Kidney epithelial cell (primary cell): ENCODE results near the gene PPDPF. TPM values are rescaled to one million over a fixed set of nuclear protein-coding genes. Genes with fewer than 3 reads are reported as not detected.
"Not testable (repeated sequence)": the region's sequence is repeated elsewhere in the genome, so short reads cannot be mapped to it uniquely, and the experiment has no call there.

Experiments used
- DNase-seq: peaks from one replicate; pipeline ENCODE4 v3.0.0-alpha.2; 2010; ENCODE audit warnings: low read depth
- H3K27me3 ChIP-seq: 2 replicates; pipeline ENCODE4 v1.6.0; 2011; ENCODE audit warnings: low read length; ENCODE audit not compliant: control insufficient read depth, insufficient read depth
- H3K36me3 ChIP-seq: 2 replicates; pipeline ENCODE4 v1.5.1; 2011; ENCODE audit warnings: low read length; ENCODE audit not compliant: control insufficient read depth, insufficient read depth
- H3K4me3 ChIP-seq: 2 replicates; pipeline ENCODE4 v1.5.1; 2011; ENCODE audit warnings: low read depth, mild to moderate bottlenecking, control low read depth, low read length
- total RNA-seq: library from RNA; depleted of rRNA; stranded (reverse); fragments of >200 nt; gene quantifications from 2 replicates; pipeline ENCODE4 v1.2.3, GENCODE V29; 2015
- TF ChIP-seq, protein P1 (sequence below): IDR thresholded peaks from 2 replicates; pipeline ENCODE4 v1.5.1; 2011; ENCODE audit warnings: mild to moderate bottlenecking, moderate library complexity, low read length, control low read depth, inconsistent platforms; ENCODE audit not compliant: insufficient read depth, poor library complexity, severe bottlenecking

Gene PPDPF
- total RNA-seq, 1 donor from 2014 or later, result 114 TPM

DNA sequence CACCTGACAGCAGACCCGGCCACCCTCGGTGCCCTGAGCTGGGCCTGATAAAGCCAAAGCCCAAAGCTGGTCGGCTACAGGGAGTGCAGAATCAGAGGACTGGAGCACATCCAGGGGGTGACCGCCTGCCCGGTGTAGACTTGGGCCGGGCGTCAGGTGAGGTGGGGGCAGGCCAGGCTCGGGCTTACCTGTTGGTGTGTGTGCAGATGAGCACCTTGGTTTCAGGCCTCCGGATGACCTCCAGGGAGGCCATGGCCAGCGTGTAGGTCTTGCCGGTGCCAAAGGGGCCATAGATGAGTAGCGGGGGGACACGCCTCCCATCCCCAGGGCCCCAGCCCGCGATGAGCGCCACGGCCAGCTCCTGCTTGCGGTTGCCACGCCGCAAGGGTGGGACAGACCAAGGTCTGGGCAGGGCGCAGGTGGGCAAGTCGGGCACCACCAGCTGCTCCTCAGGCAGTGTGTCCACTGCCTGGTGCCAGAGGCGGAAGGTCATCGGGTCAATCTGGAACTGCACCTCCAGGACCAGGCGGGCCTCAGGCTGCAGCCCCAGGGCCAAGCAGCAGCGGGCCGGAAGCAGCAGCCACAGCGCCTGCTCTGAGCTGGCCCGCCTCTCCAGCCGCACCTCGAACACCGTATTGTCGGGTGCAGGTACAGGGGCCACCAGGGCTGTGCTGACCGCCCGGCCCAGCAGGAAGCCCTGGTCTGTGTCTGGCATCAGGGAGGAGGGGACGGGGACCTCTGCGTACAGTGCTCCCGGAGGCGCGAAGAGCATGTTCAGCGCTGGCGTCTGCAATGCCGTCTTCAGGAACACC lies 47.8 kb downstream of the PPDPF start:
- TF ChIP-seq, protein P1, sequence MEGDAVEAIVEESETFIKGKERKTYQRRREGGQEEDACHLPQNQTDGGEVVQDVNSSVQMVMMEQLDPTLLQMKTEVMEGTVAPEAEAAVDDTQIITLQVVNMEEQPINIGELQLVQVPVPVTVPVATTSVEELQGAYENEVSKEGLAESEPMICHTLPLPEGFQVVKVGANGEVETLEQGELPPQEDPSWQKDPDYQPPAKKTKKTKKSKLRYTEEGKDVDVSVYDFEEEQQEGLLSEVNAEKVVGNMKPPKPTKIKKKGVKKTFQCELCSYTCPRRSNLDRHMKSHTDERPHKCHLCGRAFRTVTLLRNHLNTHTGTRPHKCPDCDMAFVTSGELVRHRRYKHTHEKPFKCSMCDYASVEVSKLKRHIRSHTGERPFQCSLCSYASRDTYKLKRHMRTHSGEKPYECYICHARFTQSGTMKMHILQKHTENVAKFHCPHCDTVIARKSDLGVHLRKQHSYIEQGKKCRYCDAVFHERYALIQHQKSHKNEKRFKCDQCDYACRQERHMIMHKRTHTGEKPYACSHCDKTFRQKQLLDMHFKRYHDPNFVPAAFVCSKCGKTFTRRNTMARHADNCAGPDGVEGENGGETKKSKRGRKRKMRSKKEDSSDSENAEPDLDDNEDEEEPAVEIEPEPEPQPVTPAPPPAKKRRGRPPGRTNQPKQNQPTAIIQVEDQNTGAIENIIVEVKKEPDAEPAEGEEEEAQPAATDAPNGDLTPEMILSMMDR, result no peak
- DNase-seq, result no peak
- no peak overlapping the region for H3K4me3 ChIP-seq
- no peaks in the 10 kb centered on the region for H3K27me3 ChIP-seq
- H3K36me3 ChIP-seq, result no peaks in the 10 kb centered on the region

DNA sequence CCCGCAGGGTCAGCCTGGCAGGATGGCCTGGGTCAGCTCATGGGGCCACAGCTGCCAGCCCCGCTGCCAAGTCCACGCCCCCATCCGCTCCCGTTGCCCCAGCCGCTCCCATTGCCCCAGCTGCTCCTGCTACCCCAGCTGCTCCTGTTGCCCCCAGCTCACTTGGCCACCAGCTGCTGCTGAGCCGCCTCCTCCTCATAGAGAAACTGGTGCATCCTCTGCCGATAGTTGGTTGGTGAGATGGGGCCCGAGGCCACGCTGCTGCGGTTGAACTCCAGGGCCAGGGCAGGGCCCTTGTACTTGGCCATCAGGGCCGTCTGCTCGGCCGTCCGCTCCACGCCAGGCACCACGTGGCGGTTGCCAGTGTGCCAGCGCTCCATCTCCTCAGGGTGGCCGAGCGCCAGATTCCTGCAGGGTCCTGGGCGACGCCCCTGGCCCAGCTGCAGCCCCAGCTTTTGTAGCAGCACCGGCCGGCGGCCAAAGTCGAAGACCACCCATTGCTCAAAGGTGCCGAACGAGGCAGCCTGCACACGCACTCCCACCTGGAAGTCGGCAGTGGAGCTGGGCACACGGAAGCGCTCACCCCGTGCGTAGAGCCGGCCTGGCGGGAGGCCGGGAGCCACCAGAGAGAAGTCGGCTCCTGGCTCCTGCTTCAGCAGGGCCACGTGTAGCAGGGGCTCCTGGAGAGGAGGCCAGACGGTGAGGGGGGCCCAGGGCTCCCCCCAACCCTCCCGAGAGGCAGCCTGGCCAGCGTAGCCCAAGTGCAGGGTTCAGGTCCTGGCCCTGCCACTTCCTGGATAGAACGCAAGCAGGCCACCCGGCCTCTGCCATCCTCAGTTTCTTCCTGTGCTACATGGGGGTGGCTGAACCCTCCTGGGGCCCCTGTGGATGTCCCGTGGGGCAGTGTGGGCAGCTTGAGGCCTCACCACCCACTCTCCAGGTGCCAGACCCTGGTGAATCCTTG lies 48.7 kb downstream of the PPDPF start:
- TF ChIP-seq, protein P1, result no peak
- H3K4me3 ChIP-seq, result no peak overlapping the region
- H3K27me3 ChIP-seq, result no peaks in the 10 kb centered on the region
- no peaks in the 10 kb centered on the region for H3K36me3 ChIP-seq
- no peak for DNase-seq

DNA sequence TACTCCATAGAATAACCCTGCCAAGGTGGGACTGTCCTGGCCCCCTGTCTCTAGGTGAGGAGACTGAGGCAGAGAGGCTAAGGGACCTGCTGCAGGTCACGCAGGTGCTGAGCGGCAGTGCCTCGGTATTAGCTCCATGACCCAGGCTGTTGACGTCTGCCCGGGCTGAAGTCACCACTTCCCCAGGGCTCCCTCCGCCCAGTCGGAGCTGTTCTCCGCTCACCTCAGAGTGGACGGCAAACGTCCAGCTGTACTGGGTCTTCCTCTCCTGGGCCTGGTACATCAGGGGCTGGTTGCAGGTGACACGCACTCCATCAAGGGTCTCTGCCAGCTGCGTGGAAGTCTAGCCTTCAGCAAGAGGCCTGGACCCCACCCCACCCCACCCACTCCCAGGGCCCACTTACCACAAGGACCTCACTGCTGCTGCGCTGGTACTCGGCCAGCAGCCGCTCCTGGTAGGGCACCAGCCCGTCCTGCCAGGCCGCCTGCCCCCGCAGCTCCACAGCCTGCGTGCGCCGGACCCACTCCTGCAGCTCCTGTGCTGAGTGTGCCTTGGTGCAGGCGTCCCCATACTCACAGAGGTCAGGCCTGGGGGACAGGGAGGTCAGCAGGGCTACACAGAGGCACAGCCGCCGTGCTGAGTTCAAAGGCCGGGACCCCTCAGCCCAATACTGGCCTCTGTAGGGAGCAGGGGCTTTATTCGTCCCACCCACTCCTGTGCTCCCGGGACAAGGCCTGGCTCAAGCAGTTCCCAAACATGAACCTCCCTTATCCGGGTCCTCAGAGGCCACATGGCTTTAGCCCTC lies 49.9 kb downstream of the PPDPF start:
- Histone ChIP-seq H3K27me3 (no peaks in the 10 kb centered on the region), H3K36me3 (no peaks in the 10 kb centered on the region), H3K4me3 (no peak overlapping the region)
- no peak for DNase-seq
- TF ChIP-seq, protein P1, result no peak

GRCh38 chr20:63571087-63571478 lies 50.5 kb downstream of the PPDPF start:
- H3K36me3 ChIP-seq, result not testable (repeated sequence)

More at GRCh38 chr20:63571087-63571478, 50.5 kb downstream of the PPDPF start:
- H3K27me3 ChIP-seq, H3K4me3 ChIP-seq, DNase-seq: not testable (repeated sequence)

Other genes with a start within 250 kb of the PPDPF start
- gene ARFGAP1, start 248.0 kb upstream of the PPDPF start, total RNA-seq, result 109 and 121 TPM in 2 replicates
- gene COL20A1, start 227.6 kb upstream of the PPDPF start, total RNA-seq, result not detected in 2 replicates
- gene CHRNA4, start 159.4 kb upstream of the PPDPF start, total RNA-seq, result not detected in 2 replicates
- gene KCNQ2, start 48.1 kb upstream of the PPDPF start, total RNA-seq, result 0.04 and 0.21 TPM in 2 replicates
- 14.9 and 18.0 TPM in 2 replicates for gene EEF1A2, start 21.7 kb upstream of the PPDPF start, total RNA-seq
- gene PTK6, start 16.6 kb downstream of the PPDPF start, total RNA-seq, result 0.33 and 0.55 TPM in 2 replicates
- gene SRMS, start 27.0 kb downstream of the PPDPF start, total RNA-seq, result 0.48 TPM in 1 of 2 replicates, not detected in the other
- gene FNDC11, start 33.4 kb downstream of the PPDPF start, total RNA-seq, result 0.68 and 1.1 TPM in 2 replicates
- 69.2 and 85.2 TPM in 2 replicates for gene HELZ2, start 53.5 kb downstream of the PPDPF start, total RNA-seq
- gene GMEB2, start 106.3 kb downstream of the PPDPF start, total RNA-seq, result 14.4 and 17.7 TPM in 2 replicates
- gene STMN3, start 132.7 kb downstream of the PPDPF start, total RNA-seq, result 40.8 and 41.1 TPM in 2 replicates
- 18.6 and 30.7 TPM in 2 replicates for gene RTEL1, start 137.5 kb downstream of the PPDPF start, total RNA-seq
- gene TNFRSF6B, start 175.9 kb downstream of the PPDPF start, total RNA-seq, result 97.0 and 119 TPM in 2 replicates
- gene ARFRP1, start 187.2 kb downstream of the PPDPF start, total RNA-seq, result 47.7 and 56.9 TPM in 2 replicates
- gene ZGPAT, start 187.3 kb downstream of the PPDPF start, total RNA-seq, result 39.8 and 42.6 TPM in 2 replicates
- gene LIME1, start 215.9 kb downstream of the PPDPF start, total RNA-seq, result 9.4 and 14.0 TPM in 2 replicates
- 50.2 and 91.1 TPM in 2 replicates for gene SLC2A4RG, start 219.0 kb downstream of the PPDPF start, total RNA-seq